HL-60 (cell line): ENCODE results near the gene GPR37.

Experiments
- CTCF ChIP-seq: IDR thresholded peaks from one replicate; pipeline ENCODE4 v1.5.1; 2011; ENCODE audit warnings: low read length, control low read depth, inconsistent platforms; ENCODE audit not compliant: insufficient read depth
- GABPA ChIP-seq: IDR thresholded peaks from 2 replicates; pipeline ENCODE4 v1.6.1; 2012; ENCODE audit warnings: low read depth
- POLR2AphosphoS5 ChIP-seq: IDR thresholded peaks from 2 replicates; pipeline ENCODE4 v1.6.1; 2012; ENCODE audit warnings: low read depth
- REST ChIP-seq: IDR thresholded peaks from 2 replicates; pipeline ENCODE4 v1.6.1; 2012; ENCODE audit warnings: low read depth; ENCODE audit not compliant: insufficient replicate concordance

- no peak for TF ChIP-seq CTCF
- no peak for TF ChIP-seq POLR2AphosphoS5
- no peak for TF ChIP-seq GABPA
- no peak for TF ChIP-seq REST
Observed at GRCh38 chr7:124769136-124769535, 3.5 kb upstream of the GPR37 start.
